ENCODE measurements around the gene JAZF1.

DNA sequence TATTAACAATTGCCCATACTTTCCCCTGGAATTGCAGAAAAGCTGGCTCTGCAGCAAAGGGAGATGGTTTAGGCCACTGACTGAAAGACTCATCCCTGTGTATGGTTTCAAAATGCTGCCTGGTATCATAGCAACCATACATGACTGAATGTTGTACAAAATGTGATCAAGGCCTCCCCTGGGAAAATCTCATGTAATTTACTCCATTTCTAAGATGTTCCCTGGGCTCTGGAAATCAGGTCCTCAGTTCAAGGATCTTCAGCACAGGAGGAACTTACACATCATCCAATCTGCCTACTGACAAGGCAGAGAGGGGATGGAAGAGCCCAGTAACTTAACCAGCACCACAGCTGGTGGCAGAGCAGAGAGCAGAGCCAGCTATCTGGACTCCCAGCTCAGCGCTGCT, 111.8 kb downstream of the JAZF1 start:
- TF ChIP-seq, protein P1, sequence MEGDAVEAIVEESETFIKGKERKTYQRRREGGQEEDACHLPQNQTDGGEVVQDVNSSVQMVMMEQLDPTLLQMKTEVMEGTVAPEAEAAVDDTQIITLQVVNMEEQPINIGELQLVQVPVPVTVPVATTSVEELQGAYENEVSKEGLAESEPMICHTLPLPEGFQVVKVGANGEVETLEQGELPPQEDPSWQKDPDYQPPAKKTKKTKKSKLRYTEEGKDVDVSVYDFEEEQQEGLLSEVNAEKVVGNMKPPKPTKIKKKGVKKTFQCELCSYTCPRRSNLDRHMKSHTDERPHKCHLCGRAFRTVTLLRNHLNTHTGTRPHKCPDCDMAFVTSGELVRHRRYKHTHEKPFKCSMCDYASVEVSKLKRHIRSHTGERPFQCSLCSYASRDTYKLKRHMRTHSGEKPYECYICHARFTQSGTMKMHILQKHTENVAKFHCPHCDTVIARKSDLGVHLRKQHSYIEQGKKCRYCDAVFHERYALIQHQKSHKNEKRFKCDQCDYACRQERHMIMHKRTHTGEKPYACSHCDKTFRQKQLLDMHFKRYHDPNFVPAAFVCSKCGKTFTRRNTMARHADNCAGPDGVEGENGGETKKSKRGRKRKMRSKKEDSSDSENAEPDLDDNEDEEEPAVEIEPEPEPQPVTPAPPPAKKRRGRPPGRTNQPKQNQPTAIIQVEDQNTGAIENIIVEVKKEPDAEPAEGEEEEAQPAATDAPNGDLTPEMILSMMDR (IDR thresholded peaks at IDR 0.05; ENCODE audit: low read length) = no peak
- no peak for TF ChIP-seq EZH2 (IDR thresholded peaks at IDR 0.05; ENCODE audit: borderline replicate concordance, low read length)

Measured in OCI-LY1 (cell line).